ENCODE data around the gene SLC37A2. TPM values are rescaled to one million over a fixed set of nuclear protein-coding genes. Genes with fewer than 3 reads are reported as not detected.
"Not testable (repeated sequence)": the region's sequence is repeated elsewhere in the genome, so short reads cannot be mapped to it uniquely, and the experiment has no call there.

The SLC37A2 gene
- under 1 TPM; 0.60 to 0.73 TPM for total RNA-seq

DNA sequence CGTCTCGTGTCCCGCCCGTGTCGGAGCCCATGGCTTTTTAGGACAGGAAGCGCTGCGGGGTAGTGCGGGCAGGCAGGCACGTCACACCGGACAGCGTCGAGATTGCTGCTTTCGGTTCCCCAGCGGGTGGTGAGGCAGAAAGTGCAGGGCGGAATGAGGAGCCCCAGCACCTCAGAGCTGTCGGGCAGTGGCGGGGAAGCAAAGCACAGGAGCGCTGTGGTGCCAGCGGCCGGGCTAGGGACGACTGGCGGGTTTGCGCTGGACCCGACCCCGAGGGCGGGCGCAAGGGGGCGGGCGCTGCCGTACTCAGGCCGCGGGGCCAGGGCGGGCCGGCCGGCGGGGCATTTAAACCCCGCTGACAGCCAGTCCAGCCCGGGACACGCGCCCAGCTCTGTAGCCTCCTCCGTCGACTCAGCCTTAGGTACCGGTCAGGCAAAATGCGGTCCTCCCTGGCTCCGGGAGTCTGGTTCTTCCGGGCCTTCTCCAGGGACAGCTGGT, at the start of gene SLC37A2:
Gene SLC37A2, plus strand, starts transcription at position 375 of the 498 bp plus-strand sequence. Its CDS starts 63 bp downstream, at position 438.
- no peaks in the 10 kb centered on the region for H3K9me3 Mint-ChIP-seq
- H3K4me1 Mint-ChIP-seq, result peaks cover 11% of the 10 kb centered on the region
- CTCF ChIA-PET, result no interaction called here
- peak within 1 kb of the TSS; percentile 71 for H3K4me3 Mint-ChIP-seq
- DNase-seq, result peak; percentile 50
- H3K36me3 Mint-ChIP-seq (ENCODE audit: low read depth), result no peaks in the 10 kb centered on the region
- POLR2A ChIA-PET, result no interaction called here
- H3K27me3 Mint-ChIP-seq, result peaks cover 58% of the 10 kb centered on the region
- H3K27ac Mint-ChIP-seq, result peak within 1 kb of the TSS; percentile 74

DNA sequence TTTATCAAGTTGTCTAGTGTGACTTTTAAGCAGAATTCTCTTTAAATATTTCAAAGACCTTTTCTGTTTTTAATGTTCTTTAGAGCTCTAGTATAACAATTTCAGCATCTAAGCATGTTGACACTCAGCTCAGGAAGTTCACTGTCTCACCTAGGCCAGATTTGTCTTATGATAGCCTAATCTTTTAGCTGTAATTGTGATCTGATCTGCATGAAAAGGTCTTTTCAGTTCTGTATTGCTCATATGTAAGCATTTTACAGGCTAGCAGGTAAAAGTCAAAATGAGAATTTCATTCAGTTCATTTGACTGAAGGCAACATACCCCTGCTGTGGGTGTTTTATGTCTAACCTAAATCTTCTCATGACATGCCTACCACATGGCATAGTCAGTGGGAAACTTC, 46.7 kb upstream of the SLC37A2 start:
- Mint-ChIP-seq H3K4me3 (no peak overlapping the region), H3K4me1 (no peaks in the 10 kb centered on the region), H3K9me3 (no peaks in the 10 kb centered on the region), H3K36me3 (ENCODE audit: low read depth) (peaks cover 3% of the 10 kb centered on the region), H3K27ac (no peak overlapping the region), H3K27me3 (no peaks in the 10 kb centered on the region)
- no peak for DNase-seq
- ChIA-PET CTCF (interaction anchor here (0.6 to 1.2 kb wide), 2 partner anchors 11 to 25 kb away, joined by 3 read pairs; no protein-coding TSS in a partner anchor), POLR2A (no interaction called here)

DNA sequence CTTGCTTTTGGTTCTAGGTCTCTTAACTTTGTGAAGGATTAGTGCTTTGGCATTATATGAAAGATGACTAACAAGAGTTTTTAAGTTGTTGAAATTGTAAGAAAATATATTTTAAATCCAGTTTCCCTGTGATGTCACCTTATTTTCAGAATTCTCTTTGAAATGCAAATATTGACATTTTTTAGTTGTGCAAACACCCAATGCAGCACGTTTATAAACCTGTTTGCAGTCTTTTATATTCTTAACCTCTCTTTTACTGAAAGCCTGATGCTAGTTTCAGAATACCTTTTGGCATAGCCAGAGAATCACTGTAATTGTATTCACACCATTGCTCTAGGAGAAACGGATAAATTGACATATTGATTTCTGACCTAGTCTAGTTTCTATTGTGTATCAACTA, 42.8 kb upstream of the SLC37A2 start:
- H3K4me1 Mint-ChIP-seq, result no peaks in the 10 kb centered on the region
- no peaks in the 10 kb centered on the region for H3K27me3 Mint-ChIP-seq
- no peak for DNase-seq
- H3K4me3 Mint-ChIP-seq, result no peak overlapping the region
- ChIA-PET CTCF (no interaction called here), POLR2A (no interaction called here)
- H3K9me3 Mint-ChIP-seq, result no peaks in the 10 kb centered on the region
- no peak overlapping the region for H3K27ac Mint-ChIP-seq
- H3K36me3 Mint-ChIP-seq (ENCODE audit: low read depth), result no peaks in the 10 kb centered on the region

DNA sequence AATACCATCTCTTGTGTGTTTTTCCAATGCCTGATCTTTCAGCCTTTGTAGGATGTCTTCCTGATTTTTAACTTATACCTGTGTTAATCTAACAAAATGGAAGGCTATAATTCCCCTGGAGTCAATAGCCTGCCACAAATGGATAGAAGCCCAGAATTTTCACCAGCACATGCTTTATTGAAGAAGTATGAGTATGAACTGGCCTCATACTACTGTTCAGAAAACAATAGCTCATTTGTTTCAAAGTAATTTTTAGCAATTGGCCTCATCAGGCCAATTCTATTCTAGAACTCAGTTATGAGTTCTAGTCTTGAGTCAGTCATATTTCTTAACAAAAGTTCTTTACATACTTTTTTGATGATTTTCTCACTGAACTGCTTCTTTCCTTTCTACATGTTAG, 40.6 kb upstream of the SLC37A2 start:
- CTCF ChIA-PET, result no interaction called here
- Mint-ChIP-seq H3K9me3 (no peaks in the 10 kb centered on the region), H3K36me3 (ENCODE audit: low read depth) (no peaks in the 10 kb centered on the region), H3K27me3 (no peaks in the 10 kb centered on the region), H3K27ac (no peak overlapping the region), H3K4me1 (no peaks in the 10 kb centered on the region), H3K4me3 (no peak overlapping the region)
- POLR2A ChIA-PET, result no interaction called here
- DNase-seq, result no peak

DNA sequence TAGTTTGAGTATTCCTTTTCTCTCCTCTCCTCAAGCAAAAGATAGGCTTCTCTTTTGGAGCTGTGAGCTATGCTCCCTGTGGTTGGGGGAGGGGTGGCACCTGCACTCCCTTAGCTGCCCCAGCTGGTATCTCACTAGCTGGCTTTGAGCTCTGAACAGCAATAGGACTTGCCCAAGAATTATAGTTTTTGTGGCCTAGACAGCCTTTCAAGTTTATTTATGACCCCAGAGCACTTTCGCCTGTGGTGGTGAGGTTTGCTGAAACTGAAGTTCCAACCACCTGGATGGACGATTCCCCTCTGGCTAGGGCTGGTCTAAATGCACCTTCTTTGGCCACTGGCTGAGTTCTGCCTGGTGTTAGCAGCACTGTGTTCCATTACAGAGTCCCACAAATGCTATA, 37.1 kb upstream of the SLC37A2 start:
- peaks cover 14% of the 10 kb centered on the region for H3K36me3 Mint-ChIP-seq (ENCODE audit: low read depth)
- ChIA-PET CTCF (no interaction called here), POLR2A (no interaction called here)
- no peak overlapping the region for H3K27ac Mint-ChIP-seq
- no peaks in the 10 kb centered on the region for H3K27me3 Mint-ChIP-seq
- DNase-seq, result no peak
- H3K4me3 Mint-ChIP-seq, result no peak overlapping the region
- no peaks in the 10 kb centered on the region for H3K9me3 Mint-ChIP-seq
- H3K4me1 Mint-ChIP-seq, result no peaks in the 10 kb centered on the region

DNA sequence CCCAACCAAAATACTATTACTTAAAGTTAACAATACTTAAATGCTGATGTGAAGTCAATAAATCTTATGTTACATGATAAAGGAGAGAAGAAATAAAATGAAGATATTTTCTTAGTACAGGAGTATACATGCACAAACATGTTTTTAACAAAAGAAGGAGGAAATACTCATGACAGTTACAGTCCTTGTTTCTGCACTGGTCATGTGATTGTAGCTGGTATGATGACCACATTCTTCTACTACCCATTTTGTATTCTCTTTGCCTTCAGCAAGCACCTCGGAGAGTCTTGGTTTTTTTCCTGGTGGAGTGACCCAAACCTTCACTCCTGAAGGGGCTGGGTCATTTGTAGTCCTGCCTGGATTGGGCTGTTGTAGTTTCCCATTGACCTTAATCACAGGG, 33.7 kb upstream of the SLC37A2 start:
- H3K4me1 Mint-ChIP-seq, POLR2A ChIA-PET, DNase-seq, H3K27me3 Mint-ChIP-seq, H3K4me3 Mint-ChIP-seq, CTCF ChIA-PET, H3K27ac Mint-ChIP-seq: not testable (repeated sequence)
- H3K36me3 Mint-ChIP-seq (ENCODE audit: low read depth), result peaks cover 25% of the 10 kb centered on the region
- peaks cover 15% of the 10 kb centered on the region for H3K9me3 Mint-ChIP-seq

DNA sequence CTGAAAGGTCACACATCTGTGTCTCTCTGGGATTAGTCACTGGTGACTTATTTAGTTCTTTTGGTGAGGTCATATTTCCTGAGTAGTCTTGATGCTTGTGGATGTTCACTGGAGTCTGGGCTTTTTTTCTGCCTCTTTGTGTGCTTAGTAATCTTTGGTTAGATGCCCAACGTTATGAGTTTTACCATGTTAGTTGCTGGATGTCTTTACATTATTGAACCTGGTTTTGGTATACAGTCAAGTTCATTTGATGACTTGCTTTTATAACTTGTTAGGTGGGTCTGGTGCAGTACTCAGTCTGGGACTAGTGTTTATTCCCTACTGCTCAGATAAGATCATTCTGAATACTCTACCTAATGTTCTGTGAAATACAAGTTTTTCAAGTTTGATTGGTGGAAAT, 26.2 kb upstream of the SLC37A2 start:
- Mint-ChIP-seq H3K9me3 (peaks cover 25% of the 10 kb centered on the region), H3K27ac (no peak overlapping the region), H3K4me1 (peaks cover 1% of the 10 kb centered on the region), H3K36me3 (ENCODE audit: low read depth) (peaks cover 12% of the 10 kb centered on the region), H3K27me3 (no peaks in the 10 kb centered on the region), H3K4me3 (no peak overlapping the region)
- ChIA-PET POLR2A (no interaction called here), CTCF (no interaction called here)
- DNase-seq, result no peak

DNA sequence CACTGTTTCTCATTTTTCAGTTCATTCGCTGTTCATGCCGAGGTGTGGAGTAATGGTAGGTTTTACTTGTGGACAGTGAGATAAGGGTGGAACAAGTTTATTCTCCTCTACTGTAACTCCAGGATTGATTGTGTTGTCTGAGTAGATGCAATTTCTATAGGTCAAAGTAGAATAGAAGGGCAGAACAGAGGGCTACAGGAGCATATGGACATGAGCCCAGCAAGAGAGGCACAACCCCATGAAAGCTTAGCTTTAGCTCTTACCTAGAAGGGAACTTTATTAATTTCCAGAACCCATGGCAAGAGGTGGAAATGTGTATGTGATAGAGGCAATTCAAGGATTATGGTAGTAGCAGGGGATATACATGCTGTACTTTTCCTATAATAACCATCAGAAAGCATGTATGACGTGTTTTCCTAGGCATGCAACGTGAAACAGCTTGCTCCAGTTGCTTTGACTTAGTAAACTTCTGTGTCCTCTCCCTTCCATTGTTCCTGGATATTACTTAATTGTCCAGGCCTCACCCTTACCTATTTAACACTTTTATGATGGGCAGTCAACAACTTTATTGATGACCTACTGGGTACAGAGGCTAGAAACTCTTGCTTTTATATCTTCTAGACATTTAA, 13.8 kb upstream of the SLC37A2 start:
- POLR2A ChIA-PET, result no interaction called here
- no peak overlapping the region for H3K27ac Mint-ChIP-seq
- CTCF ChIA-PET, result no interaction called here
- H3K4me1 Mint-ChIP-seq, result peaks cover 9% of the 10 kb centered on the region
- no peaks in the 10 kb centered on the region for H3K27me3 Mint-ChIP-seq
- H3K4me3 Mint-ChIP-seq, result no peak overlapping the region
- no peak for DNase-seq
- H3K36me3 Mint-ChIP-seq (ENCODE audit: low read depth), result peaks cover 4% of the 10 kb centered on the region
- H3K9me3 Mint-ChIP-seq, result peaks cover 3% of the 10 kb centered on the region

DNA sequence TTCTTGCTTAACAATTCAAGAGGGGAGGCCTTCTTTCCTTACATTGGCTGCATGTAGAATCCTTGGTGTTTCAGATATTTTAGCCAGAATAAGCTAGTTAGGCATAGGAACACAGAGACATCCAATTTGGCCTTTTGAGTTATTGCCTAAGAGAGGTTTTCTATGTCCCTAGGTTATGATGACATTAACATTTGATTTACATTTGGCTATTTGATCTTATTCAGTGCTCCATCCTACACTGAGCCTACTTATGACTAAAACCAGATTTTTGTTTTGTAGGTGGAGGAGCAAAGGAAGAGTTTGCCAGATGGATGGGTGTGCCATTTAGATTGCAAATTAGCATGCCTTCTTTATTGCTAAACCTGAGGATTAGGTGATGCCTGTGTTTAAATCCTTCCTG, 11.1 kb upstream of the SLC37A2 start:
- ChIA-PET CTCF (no interaction called here), POLR2A (no interaction called here)
- DNase-seq, result no peak
- Mint-ChIP-seq H3K27ac (no peak overlapping the region), H3K36me3 (ENCODE audit: low read depth) (no peaks in the 10 kb centered on the region), H3K4me1 (peaks cover 9% of the 10 kb centered on the region), H3K27me3 (peaks cover under 1% of the 10 kb centered on the region), H3K9me3 (no peaks in the 10 kb centered on the region), H3K4me3 (no peak overlapping the region)

DNA sequence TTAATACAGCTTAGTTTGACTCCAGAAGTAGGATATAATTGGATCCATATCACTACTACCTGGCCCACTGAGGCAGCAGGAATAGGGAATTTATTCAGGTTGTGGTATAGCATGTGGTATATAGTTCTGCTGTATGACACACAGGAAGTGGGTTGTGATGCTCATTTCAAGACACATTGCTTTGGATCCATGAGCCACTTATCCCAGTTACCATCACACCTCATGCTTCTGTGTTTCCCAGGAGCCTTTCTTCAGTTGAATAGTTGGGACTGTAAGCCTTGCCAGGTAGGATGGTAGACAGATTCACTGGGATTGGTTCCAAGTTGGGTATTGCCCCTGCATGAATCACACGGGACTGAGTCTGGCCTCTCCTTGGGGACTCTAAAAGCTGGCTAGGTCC, 9.9 kb upstream of the SLC37A2 start:
- Mint-ChIP-seq H3K4me3 (no peak overlapping the region), H3K27me3 (peaks cover 2% of the 10 kb centered on the region), H3K9me3 (no peaks in the 10 kb centered on the region), H3K27ac (no peak overlapping the region), H3K4me1 (peaks cover 9% of the 10 kb centered on the region), H3K36me3 (ENCODE audit: low read depth) (no peaks in the 10 kb centered on the region)
- DNase-seq, result no peak
- ChIA-PET POLR2A (no interaction called here), CTCF (interaction anchor here (0.8 kb wide), 1 partner anchor 17 kb away, joined by 6 read pairs; no protein-coding TSS in a partner anchor)

DNA sequence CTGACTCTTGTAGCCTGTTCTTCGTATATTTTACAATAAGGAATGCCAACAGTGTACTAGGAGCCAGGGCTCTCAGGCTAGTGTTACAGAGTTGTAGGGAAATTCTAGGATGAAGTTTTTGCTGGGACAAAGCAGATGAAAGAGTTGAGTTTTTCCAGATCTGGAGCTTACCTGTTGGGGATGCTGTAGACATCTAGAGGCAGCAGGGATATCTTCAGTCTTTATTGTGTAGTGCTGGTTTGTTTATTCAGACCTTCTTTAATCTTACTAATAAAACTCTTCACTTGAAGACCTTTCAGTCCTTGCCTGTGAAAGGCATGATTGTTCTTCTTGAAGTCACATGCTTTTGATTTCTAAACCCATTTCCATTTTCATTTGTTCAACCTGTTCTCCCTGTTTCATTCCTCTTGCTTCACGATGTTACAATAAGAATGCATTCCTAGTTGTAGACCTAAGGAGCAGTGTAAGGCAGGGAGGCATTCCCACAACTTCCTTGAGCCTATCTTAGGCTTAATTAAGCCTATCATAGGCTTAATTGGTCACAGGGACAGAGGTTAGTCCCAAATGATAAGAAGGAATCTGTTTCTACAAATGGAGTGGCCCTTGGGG, 7.9 kb upstream of the SLC37A2 start:
- H3K27me3 Mint-ChIP-seq, result peaks cover 7% of the 10 kb centered on the region
- CTCF ChIA-PET, result interaction anchor here (0.7 kb wide), 1 partner anchor 77 kb away, joined by 3 read pairs; no protein-coding TSS in a partner anchor
- no peak for DNase-seq

DNA sequence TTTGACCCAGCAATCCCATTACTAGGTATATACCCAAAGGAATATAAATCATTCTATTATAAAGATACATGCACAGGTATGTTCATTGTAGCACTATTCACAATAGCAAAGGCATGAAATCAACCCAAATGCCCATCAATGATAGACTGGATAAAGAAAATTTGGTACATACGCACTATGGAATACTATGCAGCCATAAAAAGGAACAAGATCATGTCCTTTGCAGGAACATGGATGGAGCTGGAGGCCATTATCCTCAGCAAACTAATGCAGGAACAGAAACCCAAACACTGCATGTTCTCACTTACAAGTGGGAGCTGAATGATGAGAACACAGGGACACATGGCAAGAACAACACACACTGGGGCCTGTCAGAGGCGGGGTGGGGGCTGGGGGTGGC, 7.0 kb upstream of the SLC37A2 start:
- CTCF ChIA-PET, result interaction anchor here (0.7 kb wide), 1 partner anchor 78 kb away, joined by 3 read pairs; no protein-coding TSS in a partner anchor
- POLR2A ChIA-PET, result not testable (repeated sequence)

More for the DNA sequence above, 7.9 kb upstream of the SLC37A2 start:
- POLR2A ChIA-PET, result no interaction called here
- no peaks in the 10 kb centered on the region for H3K9me3 Mint-ChIP-seq
- H3K4me1 Mint-ChIP-seq, result peaks cover 9% of the 10 kb centered on the region
- H3K36me3 Mint-ChIP-seq (ENCODE audit: low read depth), result no peaks in the 10 kb centered on the region
- H3K27ac Mint-ChIP-seq, result no peak overlapping the region
- no peak overlapping the region for H3K4me3 Mint-ChIP-seq

DNA sequence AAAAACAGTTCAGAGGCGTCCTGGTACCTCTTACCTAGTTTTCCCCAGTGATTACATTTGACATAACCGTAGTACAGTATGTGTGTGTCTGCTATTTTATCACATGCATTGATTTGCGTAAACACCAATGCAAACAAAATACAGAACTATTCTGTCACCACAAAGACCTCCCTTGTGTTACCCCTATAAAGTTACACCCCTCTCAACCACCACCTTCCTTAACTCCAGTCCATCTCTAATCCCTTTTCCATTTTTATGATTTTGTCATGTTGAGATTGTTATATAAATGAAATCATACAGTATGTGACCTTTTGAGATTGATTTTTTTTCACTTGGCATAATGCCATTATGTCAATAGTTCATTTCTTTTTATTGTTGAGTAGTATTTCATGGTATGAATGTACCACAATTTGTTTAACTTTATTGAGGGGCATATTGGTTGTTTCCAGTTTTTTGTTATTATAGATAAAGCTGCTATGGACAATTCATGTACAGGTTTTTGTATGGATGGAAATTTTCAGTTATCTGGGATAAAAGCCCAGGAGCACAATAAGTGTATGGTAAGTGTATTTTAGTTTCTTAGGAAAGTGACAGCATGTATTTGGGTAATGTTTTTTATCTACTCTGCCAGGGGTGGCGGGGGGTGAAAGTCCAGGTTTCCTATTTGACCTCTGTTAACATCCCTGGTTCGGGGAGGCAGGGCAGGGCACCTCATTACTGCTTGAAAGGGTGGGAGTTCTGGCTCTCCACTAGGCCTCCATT, 6.0 kb upstream of the SLC37A2 start:
- H3K4me1 Mint-ChIP-seq, result peaks cover 9% of the 10 kb centered on the region
- H3K4me3 Mint-ChIP-seq, result no peak overlapping the region
- CTCF ChIA-PET, result no interaction called here
- POLR2A ChIA-PET, result no interaction called here
- no peak for DNase-seq
- H3K27ac Mint-ChIP-seq, result no peak overlapping the region
- peaks cover 22% of the 10 kb centered on the region for H3K27me3 Mint-ChIP-seq
- no peaks in the 10 kb centered on the region for H3K9me3 Mint-ChIP-seq
- no peaks in the 10 kb centered on the region for H3K36me3 Mint-ChIP-seq (ENCODE audit: low read depth)

More for the DNA sequence above, 7.0 kb upstream of the SLC37A2 start:
- not testable (repeated sequence) for H3K36me3 Mint-ChIP-seq (ENCODE audit: low read depth); H3K4me3 Mint-ChIP-seq; DNase-seq; H3K9me3 Mint-ChIP-seq; H3K4me1 Mint-ChIP-seq; H3K27ac Mint-ChIP-seq
- peaks cover 14% of the 10 kb centered on the region for H3K27me3 Mint-ChIP-seq
